HCT116 (cell line): ENCODE data around the gene ESAM. TPM values are rescaled to one million over a fixed set of nuclear protein-coding genes. Genes with fewer than 3 reads are reported as not detected.

Experiments
- ATAC-seq: fragments of 200-7000 bp; cut with Tn5 transposase; 2 replicates; pipeline ENCODE4 v1.9.1; 2020; ENCODE audit warnings: mild to moderate bottlenecking, moderate library complexity
- BruUV-seq: library from RNA; stranded (reverse); fragments of 400-500 nt; replicated peaks from 2 replicates; lab custom pipeline; 2021; lab: Mats Ljungman, UMichigan
- CTCF ChIA-PET: fragments of 300-600 bp; sonication (Branson Sonifier 250); formaldehyde crosslinking; loops from one replicate; lab custom pipeline; 2021; ENCODE audit warnings: antibody characterized with exemption; lab: Charles Lee
- POLR2A ChIA-PET: fragments of 300-600, 350-600 bp; sonication (Branson Sonifier 250); formaldehyde crosslinking; loops from one replicate; lab custom pipeline; 2021; ENCODE audit warnings: antibody characterized with exemption; lab: Charles Lee
- RAD21 ChIA-PET, 2 experiments: fragments of 300-600 bp; sonication (Branson Sonifier 250); formaldehyde crosslinking; loops; one replicate each; lab custom pipeline; 2023; ENCODE audit warnings: low total read pairs in 2 of 2; ENCODE audit not compliant: uncharacterized antibody in 2 of 2, unreplicated experiment in 2 of 2, low non-redundant PET in 1 of 2; lab: Charles Lee
- DNase-seq: peaks from one replicate; pipeline ENCODE4 v3.0.0-alpha.2; 2010; ENCODE audit warnings: low read depth, low spot score
- H2AFZ ChIP-seq: fragments of 200-600 bp; shearing (Covaris generic), sonication (generic); 2 replicates; pipeline ENCODE4 v1.6.1; 2017; ENCODE audit warnings: low read depth, mixed run types, mixed read lengths, antibody characterized with exemption, low read length; ENCODE audit not compliant: poor library complexity, severe bottlenecking
- H3K27ac ChIP-seq: 2 replicates; pipeline ENCODE4 v1.5.1; 2012; ENCODE audit warnings: low read depth, low read length
- H3K27me3 ChIP-seq: fragments of 200-600 bp; sonication (generic); 2 replicates; pipeline ENCODE4 v1.6.1; 2016; ENCODE audit warnings: mixed run types, low read length, mixed read lengths; ENCODE audit not compliant: insufficient read depth
- H3K36me3 ChIP-seq, 2 experiments: fragments of 200-500 bp in 1 of 2; fragments of 200-600 bp in 1 of 2; sonication (Bioruptor generic) in 1 of 2; sonication (generic) in 1 of 2; 2 replicates each; pipeline versions ENCODE4 v1.5.1 to v1.6.1; 2014 to 2016; ENCODE audit warnings: low read length in 2 of 2, inconsistent platforms in 1 of 2, mixed read lengths in 1 of 2, mixed run types in 1 of 2; ENCODE audit not compliant: insufficient read depth in 2 of 2, control insufficient read depth in 1 of 2
- H3K4me1 ChIP-seq, 2 experiments: fragments of 200-600 bp in 1 of 2; sonication (generic) in 1 of 2; 2 replicates each; pipeline versions ENCODE4 v1.5.1 to v1.6.1; 2012 to 2017; ENCODE audit warnings: low read length in 2 of 2, inconsistent platforms in 1 of 2, mild to moderate bottlenecking in 1 of 2, mixed read lengths in 1 of 2, mixed run types in 1 of 2, moderate library complexity in 1 of 2; ENCODE audit not compliant: insufficient read depth in 2 of 2, control insufficient read depth in 1 of 2
- H3K4me2 ChIP-seq: fragments of 200-600 bp; sonication (generic); 2 replicates; pipeline ENCODE4 v1.6.1; 2017; ENCODE audit warnings: mixed run types, low read length, mixed read lengths
- H3K4me3 ChIP-seq, 2 experiments: fragments of 200-600 bp in 1 of 2; sonication (generic) in 1 of 2; replicated peaks in 1 of 2; 2 replicates each; pipeline ENCODE4 v1.5.1; 2011 to 2016; ENCODE audit warnings: low read length in 2 of 2, control low read depth in 1 of 2, low read depth in 1 of 2, mild to moderate bottlenecking in 1 of 2, mixed read lengths in 1 of 2, mixed run types in 1 of 2
- H3K79me2 ChIP-seq: fragments of 200-600 bp; sonication (generic); 2 replicates; pipeline ENCODE4 v1.6.1; 2017; ENCODE audit warnings: mild to moderate bottlenecking, mixed run types, low read length, moderate library complexity, mixed read lengths; ENCODE audit not compliant: insufficient read depth
- H3K9ac ChIP-seq: fragments of 200-600 bp; sonication (generic); 2 replicates; pipeline ENCODE4 v1.6.1; 2016; ENCODE audit warnings: low read length, mixed read lengths
- H3K9me2 ChIP-seq: fragments of 200-600 bp; sonication (generic), shearing (Covaris generic); 2 replicates; pipeline ENCODE4 v1.6.1; 2017; ENCODE audit warnings: mixed run types, mild to moderate bottlenecking, moderate library complexity; ENCODE audit not compliant: insufficient read depth
- H3K9me3 ChIP-seq, 2 experiments: fragments of 200-500 bp in 1 of 2; fragments of 200-600 bp in 1 of 2; sonication (Bioruptor generic) in 1 of 2; sonication (generic) in 1 of 2; 2 replicates each; pipeline ENCODE4 v1.6.1; 2014 to 2017; ENCODE audit warnings: low read length in 2 of 2, mixed read lengths in 2 of 2, inconsistent platforms in 1 of 2, low read depth in 1 of 2, mild to moderate bottlenecking in 1 of 2, mixed run types in 1 of 2, moderate library complexity in 1 of 2; ENCODE audit not compliant: control insufficient read depth in 1 of 2, insufficient read depth in 1 of 2
- H4K20me1 ChIP-seq: fragments of 200-600 bp; sonication (generic), shearing (Covaris generic); 2 replicates; pipeline ENCODE4 v1.6.1; 2017; ENCODE audit warnings: mixed run types, mild to moderate bottlenecking, moderate library complexity; ENCODE audit not compliant: insufficient read depth
- EZH2 ChIP-seq: fragments of 200-600 bp; sonication (generic); IDR thresholded peaks from 2 replicates; pipeline ENCODE4 v1.6.1; 2017; ENCODE audit warnings: antibody characterized with exemption, mixed run types
- EZH2phosphoT487 ChIP-seq: fragments of 200-600 bp; IDR thresholded peaks from 2 replicates; pipeline ENCODE4 v1.6.1; 2018; ENCODE audit warnings: antibody characterized with exemption, borderline replicate concordance
- MAX ChIP-seq: IDR thresholded peaks from 2 replicates; pipeline ENCODE4 v1.6.1; 2012
- RAD21 ChIP-seq: IDR thresholded peaks from 2 replicates; pipeline ENCODE4 v1.6.1; 2012; ENCODE audit warnings: low read depth, mild to moderate bottlenecking
- REST ChIP-seq: IDR thresholded peaks from 2 replicates; pipeline ENCODE4 v1.6.1; 2012; ENCODE audit warnings: low read depth
- SIN3A ChIP-seq: IDR thresholded peaks from 2 replicates; pipeline ENCODE4 v1.6.1; 2012; ENCODE audit warnings: low read depth
- SP1 ChIP-seq: IDR thresholded peaks from 2 replicates; pipeline ENCODE4 v1.6.1; 2012; ENCODE audit warnings: low read depth
- SRF ChIP-seq: IDR thresholded peaks from 2 replicates; pipeline ENCODE4 v1.6.1; 2012; ENCODE audit warnings: low read depth
- intact Hi-C: fragments of 100-400 bp; cut with micrococcal nuclease; formaldehyde crosslinking; loops from 2 replicates; pipeline ENCODE4 v1.10.0; 2022
- total RNA-seq: library from RNA; stranded (reverse); gene quantifications from one replicate; pipeline ENCODE4 v1.2.1, GENCODE V29; 2021; ENCODE audit not compliant: unreplicated experiment

The ESAM gene
- total RNA-seq, 1 experiment from 2014 or later = 6.1 TPM

- RAD21 ChIA-PET = no interaction called here
- CTCF ChIA-PET = interaction anchor here (1.3 kb wide), 1 partner anchor 14 kb away, joined by 4 read pairs; no protein-coding TSS in a partner anchor
- ATAC-seq = no peak
These were observed 45.1 kb upstream of the ESAM start for GRCh38 chr11:124807201-124807600.

GRCh38 chr11:124804884-124805283 is 42.8 kb upstream of the ESAM start:
- no peaks in the 10 kb centered on the region for H4K20me1 ChIP-seq
- H3K9me2 ChIP-seq = no peaks in the 10 kb centered on the region
- H3K4me3 ChIP-seq = no peak overlapping the region
- H3K9ac ChIP-seq = no peak overlapping the region
- RAD21 ChIA-PET = no interaction called here
- H2AFZ ChIP-seq = no peak overlapping the region
- CTCF ChIA-PET = no interaction called here
- DNase-seq = no peak
- POLR2A ChIA-PET = no interaction called here
- intact Hi-C loops = no loop called here
- no TSS peak for BruUV-seq
- H3K36me3 ChIP-seq = no peaks in the 10 kb centered on the region
- H3K4me2 ChIP-seq = no peak overlapping the region
- peaks cover 3 to 14% of the 10 kb centered on the region in 2 experiments; a peak in 3 of 4 replicates for H3K4me1 ChIP-seq
- TF ChIP-seq EZH2 = no peak
- no peak for TF ChIP-seq SP1
- TF ChIP-seq SIN3A = no peak
- TF ChIP-seq MAX = no peak
- no peak for TF ChIP-seq REST
- TF ChIP-seq SRF = no peak
- H3K9me3 ChIP-seq = no peaks in the 10 kb centered on the region
- no peak for ATAC-seq
- no peak overlapping the region for H3K27ac ChIP-seq
- H3K27me3 ChIP-seq = no peaks in the 10 kb centered on the region
- peaks cover 2% of the 10 kb centered on the region; the same call in 1 of the 2 replicates for H3K79me2 ChIP-seq

More at GRCh38 chr11:124807201-124807600, 45.1 kb upstream of the ESAM start:
- no peaks in the 10 kb centered on the region for H4K20me1 ChIP-seq
- no TSS peak for BruUV-seq
- peaks cover 2 to 10% of the 10 kb centered on the region in 2 experiments; a peak in 3 of 4 replicates for H3K4me1 ChIP-seq
- H3K9me2 ChIP-seq = no peaks in the 10 kb centered on the region
- no peak for DNase-seq
- no peaks in the 10 kb centered on the region for H3K27me3 ChIP-seq
- no peak overlapping the region for H3K4me2 ChIP-seq
- POLR2A ChIA-PET = no interaction called here
- H3K9ac ChIP-seq = no peak overlapping the region
- intact Hi-C loops = no loop called here
- no peaks in the 10 kb centered on the region for H3K79me2 ChIP-seq
- H3K4me3 ChIP-seq = no peak overlapping the region
- TF ChIP-seq EZH2phosphoT487 (no peak), RAD21 (no peak), SRF (no peak)
- no peaks in the 10 kb centered on the region for H3K9me3 ChIP-seq
- H2AFZ ChIP-seq = no peak overlapping the region
- no peaks in the 10 kb centered on the region for H3K36me3 ChIP-seq
- H3K27ac ChIP-seq = no peak overlapping the region
